ENCODE results near the gene FHAD1.
A peak's percentile ranks its signal among the peaks of the same experiment; 100 is the strongest.

Gene FHAD1

GRCh38 chr1:15413563-15414444, 166.8 kb downstream of the FHAD1 start:
- DNase-seq: no peak
- peaks cover 100% of the 10 kb centered on the region for H3K36me3 Mint-ChIP-seq (ENCODE audit: insufficient read depth)
- peak overlapping the region; percentile 99 for H3K4me3 Mint-ChIP-seq
- no peaks in the 10 kb centered on the region for H3K27me3 Mint-ChIP-seq
- peaks cover 75 to 80% of the 10 kb centered on the region in 2 donors for H3K4me1 Mint-ChIP-seq (ENCODE audit: low read depth in 2 of 2)
- H3K9me3 Mint-ChIP-seq: no peaks in the 10 kb centered on the region
- H3K27ac Mint-ChIP-seq: peak overlapping the region; percentile 99 to 100
- no peak for ATAC-seq (replicated peaks)

GRCh38 chr1:15414445-15414983, 167.5 kb downstream of the FHAD1 start:
- Mint-ChIP-seq H3K27ac (peak overlapping the region; percentile 99 to 100), H3K4me1 (ENCODE audit: low read depth in 2 of 2) (peaks cover 73 to 77% of the 10 kb centered on the region in 2 donors), H3K4me3 (peak overlapping the region; percentile 99), H3K27me3 (no peaks in the 10 kb centered on the region), H3K9me3 (no peaks in the 10 kb centered on the region), H3K36me3 (ENCODE audit: insufficient read depth) (peaks cover 100% of the 10 kb centered on the region)
- ATAC-seq (replicated peaks) (no peak), DNase-seq (no peak)

- Mint-ChIP-seq H3K4me1 (ENCODE audit: low read depth in 2 of 2) (peaks cover 75 to 79% of the 10 kb centered on the region in 2 donors), H3K9me3 (no peaks in the 10 kb centered on the region), H3K27ac (peak overlapping the region; percentile 99 to 100), H3K4me3 (peak overlapping the region; percentile 79 to 99), H3K27me3 (no peaks in the 10 kb centered on the region), H3K36me3 (ENCODE audit: insufficient read depth) (peaks cover 99% of the 10 kb centered on the region)
- peak; percentile 82 for ATAC-seq (replicated peaks)
- DNase-seq: peak; percentile 60 to 74 (median 73)
Observed at GRCh38 chr1:15417059-15417934, 170.3 kb downstream of the FHAD1 start.

- H3K4me3 Mint-ChIP-seq: peak overlapping the region; percentile 50 to 99
- peaks cover 66 to 69% of the 10 kb centered on the region in 2 donors for H3K4me1 Mint-ChIP-seq (ENCODE audit: low read depth in 2 of 2)
- no peaks in the 10 kb centered on the region for H3K9me3 Mint-ChIP-seq
- H3K36me3 Mint-ChIP-seq (ENCODE audit: insufficient read depth): peaks cover 99% of the 10 kb centered on the region
- no peak for ATAC-seq (replicated peaks)
- DNase-seq: no peak
- no peaks in the 10 kb centered on the region for H3K27me3 Mint-ChIP-seq
- peak overlapping the region; percentile 82 to 100 for H3K27ac Mint-ChIP-seq
Observed at GRCh38 chr1:15418806-15419515, 171.9 kb downstream of the FHAD1 start.

GRCh38 chr1:15420853-15421465, 173.9 kb downstream of the FHAD1 start:
- Mint-ChIP-seq H3K27me3 (no peaks in the 10 kb centered on the region), H3K9me3 (no peaks in the 10 kb centered on the region), H3K36me3 (ENCODE audit: insufficient read depth) (peaks cover 99% of the 10 kb centered on the region), H3K4me3 (peak overlapping the region; percentile 51 to 52), H3K27ac (peak overlapping the region; percentile 88 to 100), H3K4me1 (ENCODE audit: low read depth in 2 of 2) (peaks cover 61 to 63% of the 10 kb centered on the region in 2 donors)
- no peak for ATAC-seq (replicated peaks)
- no peak for DNase-seq

- peaks cover 53 to 55% of the 10 kb centered on the region in 2 donors for H3K4me1 Mint-ChIP-seq (ENCODE audit: low read depth in 2 of 2)
- peaks cover 99% of the 10 kb centered on the region for H3K36me3 Mint-ChIP-seq (ENCODE audit: insufficient read depth)
- H3K27ac Mint-ChIP-seq: peak overlapping the region; percentile 88 to 97
- peak overlapping the region in 1 of 2 donors; percentile 51 for H3K4me3 Mint-ChIP-seq
- ATAC-seq (replicated peaks) (no peak), DNase-seq (no peak)
- H3K9me3 Mint-ChIP-seq: no peaks in the 10 kb centered on the region
- no peaks in the 10 kb centered on the region for H3K27me3 Mint-ChIP-seq
Observed at GRCh38 chr1:15422871-15423270, 175.8 kb downstream of the FHAD1 start.

- ATAC-seq (replicated peaks) (no peak), DNase-seq (no peak)
- peaks cover 99% of the 10 kb centered on the region for H3K36me3 Mint-ChIP-seq (ENCODE audit: insufficient read depth)
- peaks cover 50 to 54% of the 10 kb centered on the region in 2 donors for H3K4me1 Mint-ChIP-seq (ENCODE audit: low read depth in 2 of 2)
- H3K9me3 Mint-ChIP-seq: no peaks in the 10 kb centered on the region
- peak overlapping the region in 1 of 2 donors; percentile 42 for H3K4me3 Mint-ChIP-seq
- H3K27ac Mint-ChIP-seq: peak overlapping the region; percentile 74 to 97
- no peaks in the 10 kb centered on the region for H3K27me3 Mint-ChIP-seq
Observed at GRCh38 chr1:15423355-15424077, 176.5 kb downstream of the FHAD1 start.

GRCh38 chr1:15424146-15424667, 177.2 kb downstream of the FHAD1 start:
- Mint-ChIP-seq H3K27ac (peak overlapping the region; percentile 74 to 97), H3K27me3 (no peaks in the 10 kb centered on the region), H3K4me1 (ENCODE audit: low read depth in 2 of 2) (peaks cover 45 to 49% of the 10 kb centered on the region in 2 donors), H3K4me3 (peak overlapping the region in 1 of 2 donors; percentile 44), H3K36me3 (ENCODE audit: insufficient read depth) (peaks cover 99% of the 10 kb centered on the region), H3K9me3 (no peaks in the 10 kb centered on the region)
- no peak for ATAC-seq (replicated peaks)
- no peak for DNase-seq

GRCh38 chr1:15424981-15425380, 178.0 kb downstream of the FHAD1 start:
- Mint-ChIP-seq H3K9me3 (no peaks in the 10 kb centered on the region), H3K27ac (peak overlapping the region; percentile 93 to 97), H3K27me3 (no peaks in the 10 kb centered on the region), H3K4me3 (peak overlapping the region in 1 of 2 donors; percentile 44), H3K36me3 (ENCODE audit: insufficient read depth) (peaks cover 99% of the 10 kb centered on the region), H3K4me1 (ENCODE audit: low read depth in 2 of 2) (peaks cover 40 to 47% of the 10 kb centered on the region in 2 donors)
- DNase-seq (no peak), ATAC-seq (replicated peaks) (no peak)

GRCh38 chr1:15425521-15425920, 178.5 kb downstream of the FHAD1 start:
- peak overlapping the region in 1 of 2 donors; percentile 70 for H3K4me3 Mint-ChIP-seq
- peaks cover 100% of the 10 kb centered on the region for H3K36me3 Mint-ChIP-seq (ENCODE audit: insufficient read depth)
- no peaks in the 10 kb centered on the region for H3K9me3 Mint-ChIP-seq
- DNase-seq: no peak
- H3K27ac Mint-ChIP-seq: peak overlapping the region; percentile 93 to 97
- H3K4me1 Mint-ChIP-seq (ENCODE audit: low read depth in 2 of 2): peaks cover 38 to 46% of the 10 kb centered on the region in 2 donors
- no peaks in the 10 kb centered on the region for H3K27me3 Mint-ChIP-seq
- ATAC-seq (replicated peaks): no peak

GRCh38 chr1:15425958-15426357, 178.9 kb downstream of the FHAD1 start:
- Mint-ChIP-seq H3K36me3 (ENCODE audit: insufficient read depth) (peaks cover 100% of the 10 kb centered on the region), H3K4me1 (ENCODE audit: low read depth in 2 of 2) (peaks cover 36 to 45% of the 10 kb centered on the region in 2 donors), H3K27ac (peak overlapping the region; percentile 93 to 97), H3K9me3 (no peaks in the 10 kb centered on the region), H3K27me3 (no peaks in the 10 kb centered on the region), H3K4me3 (peak overlapping the region; percentile 20 to 70)
- no peak for ATAC-seq (replicated peaks)
- no peak for DNase-seq

Data from effector memory CD8-positive, alpha-beta T cell (primary cell).